NB4 (cell line): ENCODE results near the gene MAPK4.

Source experiments
- MAX ChIP-seq: IDR thresholded peaks from 2 replicates; pipeline ENCODE4 v1.6.1; 2011; ENCODE audit warnings: low read depth, low read length
- MYC ChIP-seq: IDR thresholded peaks from 2 replicates; pipeline ENCODE4 v1.6.1; 2011; ENCODE audit warnings: low read depth, low read length
- POLR2A ChIP-seq: IDR thresholded peaks from 2 replicates; pipeline ENCODE4 v1.6.1; 2011; ENCODE audit warnings: mild to moderate bottlenecking; ENCODE audit not compliant: insufficient read length; ENCODE audit errors: extremely low read depth
- TF ChIP-seq, protein P1 (sequence below): IDR thresholded peaks from one replicate; pipeline ENCODE4 v1.5.1; 2012; ENCODE audit warnings: low read depth, low read length

DNA sequence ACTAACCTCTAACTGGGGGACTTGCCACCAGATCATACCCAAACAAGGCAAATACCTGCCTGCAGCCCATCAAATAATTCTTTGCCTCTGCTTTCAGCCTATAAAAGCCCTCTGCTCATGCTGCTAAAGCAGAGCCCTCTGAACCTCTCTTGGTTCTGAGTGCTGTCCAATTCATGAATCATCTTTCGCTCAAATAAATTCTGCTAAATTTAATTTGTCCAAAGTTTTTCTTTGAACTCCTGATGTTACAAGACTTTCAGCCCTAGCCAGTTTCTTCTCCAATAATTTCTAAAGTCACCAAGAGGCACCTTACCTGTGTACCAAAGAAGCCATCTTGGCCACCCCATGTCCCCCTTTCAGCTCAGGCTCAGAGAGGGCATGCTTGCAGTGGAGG lies 188.0 kb downstream of the MAPK4 start:
- TF ChIP-seq, protein P1, sequence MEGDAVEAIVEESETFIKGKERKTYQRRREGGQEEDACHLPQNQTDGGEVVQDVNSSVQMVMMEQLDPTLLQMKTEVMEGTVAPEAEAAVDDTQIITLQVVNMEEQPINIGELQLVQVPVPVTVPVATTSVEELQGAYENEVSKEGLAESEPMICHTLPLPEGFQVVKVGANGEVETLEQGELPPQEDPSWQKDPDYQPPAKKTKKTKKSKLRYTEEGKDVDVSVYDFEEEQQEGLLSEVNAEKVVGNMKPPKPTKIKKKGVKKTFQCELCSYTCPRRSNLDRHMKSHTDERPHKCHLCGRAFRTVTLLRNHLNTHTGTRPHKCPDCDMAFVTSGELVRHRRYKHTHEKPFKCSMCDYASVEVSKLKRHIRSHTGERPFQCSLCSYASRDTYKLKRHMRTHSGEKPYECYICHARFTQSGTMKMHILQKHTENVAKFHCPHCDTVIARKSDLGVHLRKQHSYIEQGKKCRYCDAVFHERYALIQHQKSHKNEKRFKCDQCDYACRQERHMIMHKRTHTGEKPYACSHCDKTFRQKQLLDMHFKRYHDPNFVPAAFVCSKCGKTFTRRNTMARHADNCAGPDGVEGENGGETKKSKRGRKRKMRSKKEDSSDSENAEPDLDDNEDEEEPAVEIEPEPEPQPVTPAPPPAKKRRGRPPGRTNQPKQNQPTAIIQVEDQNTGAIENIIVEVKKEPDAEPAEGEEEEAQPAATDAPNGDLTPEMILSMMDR: no peak
- TF ChIP-seq POLR2A (no peak), MYC (no peak), MAX (no peak)
